Smooth muscle cell (in vitro differentiated cells): ENCODE measurements around the gene CRTC1. TPM values are rescaled to one million over a fixed set of nuclear protein-coding genes. Genes with fewer than 3 reads are reported as not detected.

Experiments
- DNase-seq: peaks from one replicate; lab custom pipeline; 2025; ENCODE audit not compliant: unreplicated experiment; lab: John Stamatoyannopoulos, UW
- H2AFZ ChIP-seq: fragments of 200-600 bp; sonication (generic); 2 replicates; pipeline ENCODE4 v1.6.0; 2016; ENCODE audit warnings: antibody characterized with exemption, low read depth, mild to moderate bottlenecking
- H3F3A ChIP-seq: fragments of 200-600 bp; sonication (generic); 2 replicates; pipeline ENCODE4 v1.6.0; 2017; ENCODE audit warnings: antibody characterized with exemption, low read depth
- H3K27ac ChIP-seq: fragments of 200-600 bp; sonication (generic); 2 replicates; pipeline ENCODE4 v1.5.1; 2016; ENCODE audit warnings: low read depth, mild to moderate bottlenecking
- H3K27me3 ChIP-seq: fragments of 200-600 bp; sonication (generic); 2 replicates; pipeline ENCODE4 v1.6.1; 2016; ENCODE audit warnings: low read depth, mild to moderate bottlenecking
- H3K36me3 ChIP-seq: fragments of 200-600 bp; sonication (generic); 2 replicates; pipeline ENCODE4 v1.5.1; 2016; ENCODE audit warnings: low read depth
- H3K4me1 ChIP-seq: fragments of 200-600 bp; sonication (generic); 2 replicates; pipeline ENCODE4 v1.5.1; 2016; ENCODE audit warnings: low read depth
- H3K4me2 ChIP-seq: fragments of 200-600 bp; sonication (generic); 2 replicates; pipeline ENCODE4 v1.6.0; 2016; ENCODE audit warnings: mild to moderate bottlenecking
- H3K4me3 ChIP-seq: fragments of 200-600 bp; sonication (generic); 2 replicates; pipeline ENCODE4 v1.5.1; 2016; ENCODE audit warnings: mild to moderate bottlenecking
- H3K79me2 ChIP-seq: fragments of 200-600 bp; sonication (generic); 2 replicates; pipeline ENCODE4 v1.6.0; 2016; ENCODE audit warnings: low read depth, mild to moderate bottlenecking
- H3K9ac ChIP-seq: fragments of 200-600 bp; sonication (generic); 2 replicates; pipeline ENCODE4 v1.6.0; 2016; ENCODE audit warnings: low read depth
- H3K9me3 ChIP-seq: fragments of 200-600 bp; sonication (generic); replicated peaks from 2 replicates; pipeline ENCODE4 v1.5.1; 2016; ENCODE audit warnings: low read depth
- H4K20me1 ChIP-seq: fragments of 200-600 bp; sonication (generic); 2 replicates; pipeline ENCODE4 v1.6.0; 2016; ENCODE audit warnings: low read depth
- CTCF ChIP-seq: fragments of 200-600 bp; sonication (generic); IDR thresholded peaks from 2 replicates; pipeline ENCODE4 v1.5.1; 2017; ENCODE audit warnings: borderline replicate concordance, mild to moderate bottlenecking, antibody characterized with exemption; ENCODE audit not compliant: insufficient read depth, poor library complexity, severe bottlenecking
- WGBS: methylation state at CpG from one replicate; pipeline ENCODE4 v1.1.7; 2016; ENCODE audit warnings: low lambda C conversion rate; 5-methylcytosine and 5-hydroxymethylcytosine counted together
- polyA plus RNA-seq: library from polyadenylated mRNA; unstranded; fragments of >200 nt; fragmentation: Nextera tagmentation; extraction: Ambion mirVana; gene quantifications from 2 replicates; pipeline ENCODE4 v1.2.1, GENCODE V29; 2016
- total RNA-seq: library from RNA; depleted of rRNA; stranded (reverse); fragments of >200 nt; gene quantifications from 2 replicates; pipeline ENCODE4 v1.2.3, GENCODE V29; 2014

The CRTC1 gene
- total and polyA plus RNA-seq, 2 experiments from 2014 or later = 1.6 to 3.1 TPM

- H3K9me3 ChIP-seq = no peaks in the 10 kb centered on the region
- TF ChIP-seq CTCF = no peak
- no peaks in the 10 kb centered on the region for H3K36me3 ChIP-seq
- no peaks in the 10 kb centered on the region for H3K27me3 ChIP-seq
- H3K27ac ChIP-seq = no peak overlapping the region
- no peak overlapping the region for H3K4me2 ChIP-seq
- H2AFZ ChIP-seq = no peak overlapping the region
- DNase-seq = no peak
- H4K20me1 ChIP-seq = no peaks in the 10 kb centered on the region
- peaks cover 27% of the 10 kb centered on the region for H3K4me1 ChIP-seq
- H3K79me2 ChIP-seq = peaks cover 17% of the 10 kb centered on the region
- H3F3A ChIP-seq = peaks cover 29% of the 10 kb centered on the region
- WGBS = 89% methylated on average over 13 of the region's 19 CpGs
- peak overlapping the region; percentile 68 for H3K9ac ChIP-seq
- H3K4me3 ChIP-seq = no peak overlapping the region
Observed at GRCh38 chr19:18656337-18657086, 27.0 kb upstream of the CRTC1 start.

GRCh38 chr19:18657590-18658365, 25.7 kb upstream of the CRTC1 start:
- Histone ChIP-seq H3K27ac (peak overlapping the region; percentile 98), H2AFZ (no peak overlapping the region), H3K9ac (peak overlapping the region; percentile 88), H3K36me3 (no peaks in the 10 kb centered on the region), H3K4me2 (peak overlapping the region; percentile 57), H3K79me2 (peaks cover 22% of the 10 kb centered on the region), H3K27me3 (no peaks in the 10 kb centered on the region), H3K4me3 (no peak overlapping the region), H3K4me1 (peaks cover 28% of the 10 kb centered on the region), H4K20me1 (no peaks in the 10 kb centered on the region), H3F3A (peaks cover 23% of the 10 kb centered on the region), H3K9me3 (no peaks in the 10 kb centered on the region)
- 38% methylated on average over 18 of the region's 20 CpGs for WGBS
- no peak for TF ChIP-seq CTCF
- peak; percentile 40 for DNase-seq

GRCh38 chr19:18658366-18658855, 25.1 kb upstream of the CRTC1 start:
- DNase-seq = no peak
- Histone ChIP-seq H3K27ac (peak overlapping the region; percentile 98), H3K4me3 (no peak overlapping the region), H3F3A (peaks cover 23% of the 10 kb centered on the region), H3K4me2 (peak overlapping the region; percentile 71), H2AFZ (no peak overlapping the region), H3K9ac (peak overlapping the region; percentile 88), H3K27me3 (no peaks in the 10 kb centered on the region), H4K20me1 (no peaks in the 10 kb centered on the region), H3K36me3 (no peaks in the 10 kb centered on the region), H3K9me3 (no peaks in the 10 kb centered on the region), H3K4me1 (peaks cover 34% of the 10 kb centered on the region), H3K79me2 (peaks cover 21% of the 10 kb centered on the region)
- WGBS = 83% methylated on average over 4 of the region's 4 CpGs
- no peak for TF ChIP-seq CTCF
